ENCODE data around the gene ARHGAP23.

- TF ChIP-seq POLR2A (IDR thresholded peaks at IDR 0.05; ENCODE audit: low read depth, low read length): no peak
- no peak for TF ChIP-seq TAF1 (IDR thresholded peaks at IDR 0.05; ENCODE audit: low read depth, low read length)
- TF ChIP-seq PAX5 (IDR thresholded peaks at IDR 0.05; ENCODE audit: insufficient read depth, low read length, severe bottlenecking): no peak
- TF ChIP-seq POLR2AphosphoS5 (IDR thresholded peaks at IDR 0.05; ENCODE audit: low read depth, low read length): no peak
Observed at GRCh38 chr17:38543403-38544174, 115.3 kb downstream of the ARHGAP23 start.
